Esophagus muscularis mucosa (tissue), 3 donors: ENCODE measurements around the gene CLTRN.

Experiments
- CTCF ChIP-seq, 3 experiments: fragments of 200-600 bp in 2 of 3; fragments of 450-650 bp in 1 of 3; sonication (generic) in 2 of 3; IDR thresholded peaks; one replicate each; pipeline ENCODE4 v1.5.1; 2017 to 2019; ENCODE audit warnings: antibody characterized with exemption in 3 of 3, mild to moderate bottlenecking in 2 of 3, moderate library complexity in 1 of 3
- POLR2A ChIP-seq: fragments of 450-650 bp; IDR thresholded peaks from one replicate; pipeline ENCODE4 v1.6.1; 2017; ENCODE audit warnings: antibody characterized with exemption, moderate library complexity, mild to moderate bottlenecking, low read depth

- TF ChIP-seq CTCF (IDR thresholded peaks at IDR 0.05) (no peak), POLR2A (no peak)
Observed at GRCh38 chrX:15643786-15644559, 20.6 kb downstream of the CLTRN start.
